Activated CD8-positive, alpha-beta memory T cell treated with anti-CD3 and anti-CD28 coated beads, Interleukin-2, amount 50 U/mL, for 48 hours (primary cell): ENCODE measurements around the gene CPA1.

Experiments used
- DNase-seq: peaks from one replicate; pipeline ENCODE4 v3.0.0-alpha.2; 2020

The CPA1 gene

GRCh38 chr7:130379921-130380860 is at the start of gene CPA1:
TSS of gene CPA1 (plus strand) at chr7:130380494. CDS start at chr7:130380521, 27 bp downstream.
- DNase-seq: peak; percentile 44

- DNase-seq: no peak
Measured at GRCh38 chr7:130332259-130333053, 47.8 kb upstream of the CPA1 start.

- no peak for DNase-seq
Measured at GRCh38 chr7:130333832-130334231, 46.5 kb upstream of the CPA1 start.

GRCh38 chr7:130334274-130334673 is 46.0 kb upstream of the CPA1 start:
- DNase-seq: no peak

GRCh38 chr7:130337410-130337971 is 42.8 kb upstream of the CPA1 start:
- no peak for DNase-seq

- no peak for DNase-seq
Measured at GRCh38 chr7:130338233-130338632, 42.1 kb upstream of the CPA1 start.

- no peak for DNase-seq
Measured at GRCh38 chr7:130341882-130342281, 38.4 kb upstream of the CPA1 start.

- DNase-seq: no peak
Measured at GRCh38 chr7:130342701-130343380, 37.5 kb upstream of the CPA1 start.

GRCh38 chr7:130344271-130344866 is 35.9 kb upstream of the CPA1 start, which contains the start of gene CPA5:
TSS of gene CPA5 (plus strand) at chr7:130344816. CDS start at chr7:130346486, 1,670 bp downstream.
- DNase-seq: no peak

GRCh38 chr7:130345136-130345535 is 35.2 kb upstream of the CPA1 start:
- DNase-seq: no peak

- no peak for DNase-seq
Measured at GRCh38 chr7:130345725-130346124, 34.6 kb upstream of the CPA1 start.

GRCh38 chr7:130346177-130346905 is 34.0 kb upstream of the CPA1 start:
- no peak for DNase-seq

GRCh38 chr7:130346941-130347340 is 33.4 kb upstream of the CPA1 start:
- DNase-seq: no peak

- DNase-seq: no peak
Measured at GRCh38 chr7:130349911-130350782, 30.1 kb upstream of the CPA1 start.

GRCh38 chr7:130350945-130351790 is 29.1 kb upstream of the CPA1 start:
- no peak for DNase-seq

GRCh38 chr7:130351791-130352090 is 28.6 kb upstream of the CPA1 start:
- DNase-seq: no peak

GRCh38 chr7:130352194-130353074 is 27.9 kb upstream of the CPA1 start:
- no peak for DNase-seq

GRCh38 chr7:130353196-130353595 is 27.1 kb upstream of the CPA1 start:
- DNase-seq: no peak
